CD4-positive, alpha-beta T cell treated with Interleukin-15 for 1 hour (primary cell): ENCODE data around the gene MIPOL1.
"Not testable (repeated sequence)": the region's sequence is repeated elsewhere in the genome, so short reads cannot be mapped to it uniquely, and the experiment has no call there.

ENCODE experiments used
- DNase-seq: peaks from one replicate; pipeline ENCODE4 v3.0.0-alpha.2; 2020

Gene MIPOL1

GRCh38 chr14:37197421-37198272, at the start of gene MIPOL1:
Gene MIPOL1, plus strand, starts transcription at chr14:37197937. Its CDS starts 49,952 bp downstream, at chr14:37247889.
- DNase-seq = no peak

GRCh38 chr14:37150414-37150813, 47.3 kb upstream of the MIPOL1 start:
- no peak for DNase-seq

GRCh38 chr14:37153005-37153404, 44.7 kb upstream of the MIPOL1 start:
- no peak for DNase-seq

- no peak for DNase-seq
Measured at GRCh38 chr14:37153483-37153882, 44.3 kb upstream of the MIPOL1 start.

GRCh38 chr14:37157987-37158386, 39.8 kb upstream of the MIPOL1 start:
- no peak for DNase-seq

GRCh38 chr14:37162307-37162706, 35.4 kb upstream of the MIPOL1 start:
- DNase-seq = not testable (repeated sequence)

GRCh38 chr14:37165794-37166193, 31.9 kb upstream of the MIPOL1 start:
- DNase-seq = no peak

GRCh38 chr14:37167151-37168047, 30.3 kb upstream of the MIPOL1 start:
- DNase-seq = no peak

GRCh38 chr14:37168721-37169120, 29.0 kb upstream of the MIPOL1 start:
- DNase-seq = no peak

- DNase-seq = no peak
Measured at GRCh38 chr14:37170237-37170636, 27.5 kb upstream of the MIPOL1 start.

GRCh38 chr14:37170993-37171392, 26.7 kb upstream of the MIPOL1 start:
- DNase-seq = no peak

- no peak for DNase-seq
Measured at GRCh38 chr14:37171678-37172023, 26.1 kb upstream of the MIPOL1 start.

GRCh38 chr14:37172024-37172869, 25.5 kb upstream of the MIPOL1 start, which contains the start of gene SLC25A21:
Gene SLC25A21, minus strand, starts transcription at chr14:37172606.
- DNase-seq = no peak

- DNase-seq = no peak
Measured at GRCh38 chr14:37172936-37173614, 24.7 kb upstream of the MIPOL1 start.

- DNase-seq = no peak
Measured at GRCh38 chr14:37179896-37180502, 17.7 kb upstream of the MIPOL1 start.

- not testable (repeated sequence) for DNase-seq
Measured at GRCh38 chr14:37180886-37181285, 16.9 kb upstream of the MIPOL1 start.

GRCh38 chr14:37181441-37181840, 16.3 kb upstream of the MIPOL1 start:
- no peak for DNase-seq

GRCh38 chr14:37184520-37184919, 13.2 kb upstream of the MIPOL1 start:
- not testable (repeated sequence) for DNase-seq

- DNase-seq = no peak
Measured at GRCh38 chr14:37185670-37186069, 12.1 kb upstream of the MIPOL1 start.

- no peak for DNase-seq
Measured at GRCh38 chr14:37186865-37187264, 10.9 kb upstream of the MIPOL1 start.

- no peak for DNase-seq
Measured at GRCh38 chr14:37187294-37187693, 10.4 kb upstream of the MIPOL1 start.
